Sigmoid colon (tissue), 7 donors: ENCODE results near the gene SORCS2. TPM values are rescaled to one million over a fixed set of nuclear protein-coding genes. Genes with fewer than 3 reads are reported as not detected.

ENCODE experiments used
- DNase-seq: peaks from one replicate; pipeline ENCODE4 v3.0.0-alpha.2; 2019
- H3K27ac ChIP-seq, 4 donors: fragments of 200-600 bp; sonication (generic); one replicate each; pipeline ENCODE4 v1.5.1; 2016 to 2019; ENCODE audit warnings: mild to moderate bottlenecking in 1 of 4
- H3K27me3 ChIP-seq, 3 donors: fragments of 200-600 bp; sonication (generic); one replicate each; pipeline ENCODE4 v1.5.1; 2019; ENCODE audit warnings: mild to moderate bottlenecking in 1 of 3
- H3K36me3 ChIP-seq, 4 donors: fragments of 200-600 bp; sonication (generic); one replicate each; pipeline ENCODE4 v1.5.1; 2016 to 2019
- H3K4me1 ChIP-seq, 4 donors: fragments of 200-600 bp; sonication (generic); one replicate each; pipeline ENCODE4 v1.5.1; 2017 to 2019
- H3K4me3 ChIP-seq, 4 donors: fragments of 200-600 bp; sonication (generic); one replicate each; pipeline ENCODE4 v1.5.1; 2017 to 2019; ENCODE audit warnings: mild to moderate bottlenecking in 2 of 4, moderate library complexity in 1 of 4
- H3K9me3 ChIP-seq, 4 donors: fragments of 200-600 bp in 3 of 4; sonication (generic) in 3 of 4; one replicate each; pipeline versions ENCODE4 v1.5.1 to v1.6.1; 2013 to 2019
- EP300 ChIP-seq, 4 donors: sonication (generic); formaldehyde crosslinking; IDR thresholded peaks; one replicate each; pipeline ENCODE4 v1.6.1; 2017; ENCODE audit warnings: antibody characterized with exemption in 4 of 4
- POLR2A ChIP-seq, 2 donors: fragments of 450-650 bp; IDR thresholded peaks; one replicate each; pipeline ENCODE4 v1.6.1; 2016; ENCODE audit warnings: antibody characterized with exemption in 2 of 2, mild to moderate bottlenecking in 2 of 2, moderate library complexity in 2 of 2
- POLR2AphosphoS5 ChIP-seq, 4 donors: sonication (generic); formaldehyde crosslinking; IDR thresholded peaks; one replicate each; pipeline ENCODE4 v1.6.1; 2017; ENCODE audit warnings: antibody characterized with exemption in 4 of 4
- WGBS, 2 donors: extraction: QIAGEN DNeasy Blood & Tissue Kit; methylation state at CpG; one replicate each; pipeline ENCODE4 v1.1.7; 2013; 5-methylcytosine and 5-hydroxymethylcytosine counted together
- intact Hi-C: fragments of 100-400 bp; cut with DNase I; formaldehyde crosslinking; loops from one replicate; pipeline ENCODE4 v1.15.1; 2023
- polyA plus RNA-seq, 3 donors: library from polyadenylated mRNA; stranded (reverse); fragments of 200-250 nt; gene quantifications; one replicate each; pipeline ENCODE4 v1.2.3, GENCODE V29; 2013
- total RNA-seq, 4 donors: library from RNA; depleted of rRNA; stranded (reverse); fragments of >200 nt; gene quantifications; one replicate each; pipeline ENCODE4 v1.1.0, GENCODE V29; 2016
- TF ChIP-seq, protein P1 (sequence below), 4 experiments: fragments of 450-650 bp in 3 of 4; fragments of 200-600 bp in 1 of 4; IDR thresholded peaks; one replicate each; pipeline ENCODE4 v1.5.1; 2016 to 2019; ENCODE audit warnings: antibody characterized with exemption in 4 of 4, mild to moderate bottlenecking in 3 of 4, moderate library complexity in 2 of 4
- donor health status: healthy with polysubstance abuse.
- donor health status: Bipolar disorder and iron deficiency.
- donor health status: healthy.

Gene SORCS2
- total and polyA plus RNA-seq, 7 donors = 1.8 to 6.4 (median 3.9) TPM; not detected in 2

- Histone ChIP-seq H3K4me3 (peak overlapping the region in 2 of 4 donors; percentile 29 to 31), H3K4me1 (peaks cover 0 to 26% (median 23%) of the 10 kb centered on the region in 4 donors), H3K27ac (peak overlapping the region; percentile 27 to 62 (median 54)), H3K36me3 (no peaks in the 10 kb centered on the region), H3K9me3 (no peaks in the 10 kb centered on the region), H3K27me3 (no peaks in the 10 kb centered on the region)
- peak; percentile 92 for DNase-seq
- intact Hi-C loops = loop anchor here (2.0 to 5.0 kb wide), 3 partner anchors 47 to 427 kb away; no protein-coding TSS in a partner anchor
- 65 to 66% methylated on average over 22 of the region's 22 CpGs for WGBS, 2 donors
- TF ChIP-seq, protein P1, sequence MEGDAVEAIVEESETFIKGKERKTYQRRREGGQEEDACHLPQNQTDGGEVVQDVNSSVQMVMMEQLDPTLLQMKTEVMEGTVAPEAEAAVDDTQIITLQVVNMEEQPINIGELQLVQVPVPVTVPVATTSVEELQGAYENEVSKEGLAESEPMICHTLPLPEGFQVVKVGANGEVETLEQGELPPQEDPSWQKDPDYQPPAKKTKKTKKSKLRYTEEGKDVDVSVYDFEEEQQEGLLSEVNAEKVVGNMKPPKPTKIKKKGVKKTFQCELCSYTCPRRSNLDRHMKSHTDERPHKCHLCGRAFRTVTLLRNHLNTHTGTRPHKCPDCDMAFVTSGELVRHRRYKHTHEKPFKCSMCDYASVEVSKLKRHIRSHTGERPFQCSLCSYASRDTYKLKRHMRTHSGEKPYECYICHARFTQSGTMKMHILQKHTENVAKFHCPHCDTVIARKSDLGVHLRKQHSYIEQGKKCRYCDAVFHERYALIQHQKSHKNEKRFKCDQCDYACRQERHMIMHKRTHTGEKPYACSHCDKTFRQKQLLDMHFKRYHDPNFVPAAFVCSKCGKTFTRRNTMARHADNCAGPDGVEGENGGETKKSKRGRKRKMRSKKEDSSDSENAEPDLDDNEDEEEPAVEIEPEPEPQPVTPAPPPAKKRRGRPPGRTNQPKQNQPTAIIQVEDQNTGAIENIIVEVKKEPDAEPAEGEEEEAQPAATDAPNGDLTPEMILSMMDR (IDR thresholded peaks at IDR 0.05) = no peak
- TF ChIP-seq POLR2AphosphoS5 (IDR thresholded peaks at IDR 0.05) = peak in 2 of 4 donors; percentile 30 to 54
Measured at GRCh38 chr4:7295197-7295910, 103.0 kb downstream of the SORCS2 start.

GRCh38 chr4:7295911-7296660 is 103.7 kb downstream of the SORCS2 start:
- Histone ChIP-seq H3K4me3 (no peak overlapping the region), H3K27me3 (no peaks in the 10 kb centered on the region), H3K9me3 (no peaks in the 10 kb centered on the region), H3K27ac (peak overlapping the region in 3 of 4 donors; percentile 46 to 62 (median 61)), H3K4me1 (peaks cover 0 to 22% (median 21%) of the 10 kb centered on the region in 4 donors), H3K36me3 (no peaks in the 10 kb centered on the region)
- intact Hi-C loops = loop anchor here (1.0 to 5.0 kb wide), 4 partner anchors 47 to 426 kb away; partner anchors contain the start of gene SORCS2
- TF ChIP-seq POLR2AphosphoS5 (IDR thresholded peaks at IDR 0.05) = no peak
- TF ChIP-seq, protein P1 (IDR thresholded peaks at IDR 0.05) = peak; percentile 50 to 81 (median 59)
- 57 to 70% methylated on average over 19 of the region's 19 CpGs for WGBS, 2 donors
- DNase-seq = no peak

- H3K27me3 ChIP-seq = no peaks in the 10 kb centered on the region
- intact Hi-C loops = loop anchor here (1.0 to 5.0 kb wide), 3 partner anchors 59 to 426 kb away; partner anchors contain the start of gene SORCS2
- H3K36me3 ChIP-seq = no peaks in the 10 kb centered on the region
- no peak for DNase-seq
- no peak overlapping the region for H3K4me3 ChIP-seq
- 74 to 84% methylated on average over 23 of the region's 23 CpGs for WGBS, 2 donors
- TF ChIP-seq EP300 (IDR thresholded peaks at IDR 0.05) (no peak), POLR2AphosphoS5 (IDR thresholded peaks at IDR 0.05) (no peak), POLR2A (IDR thresholded peaks at IDR 0.05) (no peak)
- TF ChIP-seq, protein P1 (IDR thresholded peaks at IDR 0.05) = no peak
- H3K27ac ChIP-seq = no peak overlapping the region
- H3K4me1 ChIP-seq = peaks cover 0 to 15% (median 14%) of the 10 kb centered on the region in 4 donors
- no peaks in the 10 kb centered on the region for H3K9me3 ChIP-seq
Measured at GRCh38 chr4:7296661-7297335, 104.5 kb downstream of the SORCS2 start.

GRCh38 chr4:7297374-7297773 is 105.0 kb downstream of the SORCS2 start:
- DNase-seq = no peak
- no peaks in the 10 kb centered on the region for H3K9me3 ChIP-seq
- TF ChIP-seq, protein P1 (IDR thresholded peaks at IDR 0.05) = no peak
- TF ChIP-seq POLR2AphosphoS5 (IDR thresholded peaks at IDR 0.05) (no peak), EP300 (IDR thresholded peaks at IDR 0.05) (no peak), POLR2A (IDR thresholded peaks at IDR 0.05) (no peak)
- no peaks in the 10 kb centered on the region for H3K27me3 ChIP-seq
- intact Hi-C loops = loop anchor here (5.0 kb wide), 2 partner anchors 60 to 425 kb away; no protein-coding TSS in a partner anchor
- H3K4me3 ChIP-seq = no peak overlapping the region
- H3K36me3 ChIP-seq = no peaks in the 10 kb centered on the region
- 47 to 55% methylated on average over 9 of the region's 9 CpGs for WGBS, 2 donors
- peaks cover 0 to 15% (median 11%) of the 10 kb centered on the region in 4 donors for H3K4me1 ChIP-seq
- H3K27ac ChIP-seq = no peak overlapping the region
